HG03378 (cell line): ENCODE data around the gene SERTAD1.
A peak's percentile ranks its signal among the peaks of the same experiment; 100 is the strongest.
"Not testable (repeated sequence)": the region's sequence is repeated elsewhere in the genome, so short reads cannot be mapped to it uniquely, and the experiment has no call there.

Source experiments
- ATAC-seq: cut with Tn5 transposase; IDR thresholded peaks from one replicate; pipeline ENCODE4 v1.9.1; 2021; ENCODE audit warnings: mild to moderate bottlenecking, moderate library complexity; ENCODE audit not compliant: unreplicated experiment

Gene SERTAD1, protein sequence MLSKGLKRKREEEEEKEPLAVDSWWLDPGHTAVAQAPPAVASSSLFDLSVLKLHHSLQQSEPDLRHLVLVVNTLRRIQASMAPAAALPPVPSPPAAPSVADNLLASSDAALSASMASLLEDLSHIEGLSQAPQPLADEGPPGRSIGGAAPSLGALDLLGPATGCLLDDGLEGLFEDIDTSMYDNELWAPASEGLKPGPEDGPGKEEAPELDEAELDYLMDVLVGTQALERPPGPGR

DNA sequence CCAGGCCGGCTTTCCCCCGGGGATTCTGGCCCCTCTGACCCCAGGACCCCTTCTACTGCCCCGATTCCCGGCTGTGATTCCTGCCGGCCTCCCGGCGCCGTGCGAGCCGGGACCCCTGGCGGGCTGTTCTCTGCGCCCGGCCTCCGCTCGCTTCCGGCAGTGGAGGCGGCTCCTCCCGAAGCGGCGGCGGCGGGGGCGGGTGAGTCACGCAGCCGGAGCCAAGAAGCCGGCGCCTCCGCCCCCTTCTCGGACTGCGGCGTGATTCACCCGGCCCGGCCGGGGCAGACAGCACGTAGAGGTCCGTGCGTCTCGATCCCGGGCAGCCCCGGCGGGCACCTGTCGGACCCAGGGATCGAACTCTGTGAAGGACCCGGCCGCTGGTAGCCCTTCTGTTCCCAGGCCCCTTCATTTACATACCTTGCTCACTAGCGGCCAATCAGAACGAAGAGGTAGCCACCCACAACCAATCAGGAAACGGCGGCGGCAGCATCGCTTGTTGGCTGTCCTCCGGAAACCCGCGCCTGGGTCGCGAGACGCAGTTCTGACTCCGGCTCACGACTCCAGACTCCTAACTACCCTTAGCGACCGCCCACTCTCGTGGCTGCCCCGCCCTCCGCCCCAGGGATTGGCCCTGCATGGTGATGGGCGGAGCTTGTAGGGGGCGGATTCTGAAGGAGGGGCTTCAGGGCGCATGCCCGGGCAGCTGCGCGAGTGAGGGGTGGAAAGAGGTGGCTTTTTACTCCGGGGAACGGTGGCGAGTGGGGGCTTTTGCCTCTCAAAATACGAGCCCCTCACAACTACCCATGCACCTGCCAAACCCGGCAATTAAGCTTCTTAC is at the start of gene SERTAD1:
Gene SERTAD1 (minus strand): TSS at position 543 of the 838 bp plus-strand sequence. CDS start 2,446 bp downstream, outside the sequence.
- peak; percentile 65 for ATAC-seq

DNA sequence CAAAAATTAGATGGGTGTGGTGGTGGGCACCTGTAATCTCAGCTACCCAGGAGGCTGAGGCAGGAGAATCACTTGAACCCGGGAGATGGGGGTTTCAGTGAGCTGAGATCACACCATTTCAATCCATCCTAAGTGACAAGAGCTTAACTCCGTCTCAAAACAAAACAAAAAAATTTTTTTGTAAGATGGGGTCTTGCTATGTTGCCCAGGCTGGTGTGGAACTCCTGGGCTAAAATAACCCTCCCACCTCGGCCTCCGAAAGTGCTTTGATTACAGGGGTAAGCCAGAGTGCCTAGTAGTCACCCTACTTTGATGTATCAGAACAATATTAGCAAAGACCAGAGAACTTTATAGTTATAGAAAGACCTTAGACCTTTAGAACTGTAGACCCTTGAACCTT is 48.9 kb upstream of the SERTAD1 start:
- no peak for ATAC-seq

DNA sequence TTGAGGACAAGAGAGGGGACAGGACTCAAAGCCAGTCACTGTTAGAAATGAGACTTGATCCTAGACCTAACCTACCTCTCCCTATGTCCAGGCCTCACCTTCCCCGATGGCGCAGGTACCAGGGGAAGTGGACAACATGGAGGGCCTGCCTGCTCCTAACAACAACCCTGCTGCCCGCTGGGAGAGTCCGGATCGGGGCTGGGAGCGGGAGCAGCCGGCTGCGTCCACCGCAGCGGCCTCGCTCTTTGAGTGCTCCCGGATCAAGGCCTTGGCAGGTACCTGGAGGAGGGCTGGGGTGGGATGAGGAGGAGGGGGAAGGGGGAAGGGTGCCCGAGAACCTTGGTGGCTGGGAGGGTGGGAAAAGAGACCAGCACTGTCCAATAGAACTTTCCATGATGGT is 46.7 kb upstream of the SERTAD1 start:
- ATAC-seq: no peak

DNA sequence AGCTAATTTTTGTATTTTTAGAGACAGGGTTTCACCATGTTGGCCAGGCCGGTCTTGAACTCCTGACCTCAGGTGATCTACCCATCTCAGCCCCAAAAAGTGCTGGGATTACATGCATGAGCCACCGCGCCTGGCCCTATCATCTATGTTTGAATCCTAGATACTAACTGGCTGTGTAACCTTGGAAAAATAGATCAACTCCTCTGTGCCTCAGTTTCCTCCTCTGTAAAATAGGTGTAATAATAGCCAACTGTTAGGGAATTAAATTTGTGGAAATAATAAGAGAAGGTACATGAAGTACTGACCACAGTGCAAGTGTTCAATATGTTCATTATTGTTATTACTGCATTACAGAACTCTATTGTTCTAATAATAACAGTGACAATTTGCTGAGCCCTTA is 45.3 kb upstream of the SERTAD1 start:
- ATAC-seq: no peak

DNA sequence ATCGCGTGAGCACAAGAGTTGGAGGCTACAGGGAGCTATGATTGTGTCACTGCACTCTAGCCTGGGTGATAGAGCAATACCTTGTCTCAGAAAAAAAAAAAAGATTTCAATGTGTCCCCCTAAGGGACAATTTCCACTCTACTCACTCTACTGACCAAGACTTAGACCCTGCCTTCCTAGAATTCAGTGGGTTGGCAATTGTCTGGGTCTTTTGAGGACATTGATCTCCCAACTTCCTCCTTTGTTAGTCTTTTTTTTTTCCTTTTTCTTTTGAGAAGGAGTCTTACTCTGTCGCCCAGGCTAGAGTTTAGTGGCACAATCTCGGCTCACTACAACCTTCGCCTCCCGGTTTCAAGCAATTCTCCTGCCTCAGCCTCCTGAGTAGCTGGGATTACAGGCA is 43.2 kb upstream of the SERTAD1 start:
- no peak for ATAC-seq

DNA sequence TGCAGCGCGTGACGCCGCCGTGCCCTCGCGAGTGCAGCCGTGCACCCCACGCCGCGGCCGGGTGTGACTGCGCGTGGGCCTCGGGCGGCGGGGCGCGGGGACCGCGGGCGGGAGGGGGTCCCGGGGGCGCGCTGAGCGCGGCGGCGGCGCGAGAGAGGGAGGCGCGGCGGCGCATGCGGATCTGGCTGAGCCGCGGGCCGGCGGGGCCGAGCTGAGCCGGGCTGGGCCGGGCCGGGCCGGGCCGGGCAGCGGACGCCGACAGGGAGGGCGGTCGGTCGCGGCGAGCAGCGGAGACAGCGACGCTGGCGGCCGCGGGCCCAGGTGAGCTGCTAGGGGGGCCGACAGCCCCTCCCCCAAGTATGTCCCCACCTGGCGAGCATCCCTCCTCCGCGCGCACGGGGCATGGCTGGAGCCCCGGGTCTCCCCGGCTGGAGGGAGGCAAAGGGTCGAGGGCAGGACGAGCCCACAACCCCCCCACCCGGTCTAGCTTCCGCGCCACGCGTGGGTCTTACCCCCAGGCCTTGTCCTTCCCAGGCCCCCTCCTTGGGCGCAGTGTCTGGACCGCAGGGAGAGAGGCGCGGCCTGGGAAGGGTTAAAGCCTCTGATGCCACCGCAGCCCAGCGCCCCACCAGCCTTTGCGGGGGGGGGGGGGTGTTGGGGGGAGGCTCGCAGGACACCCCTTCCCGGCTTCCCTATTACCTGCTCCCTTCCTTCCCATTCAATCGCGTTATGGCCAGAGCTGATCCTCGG is 41.4 kb upstream of the SERTAD1 start, which contains the start of gene SPTBN4:
Gene SPTBN4 (plus strand): TSS at position 17 of the 750 bp plus-strand sequence. CDS start 5,621 bp downstream, outside the sequence.
- no peak for ATAC-seq

DNA sequence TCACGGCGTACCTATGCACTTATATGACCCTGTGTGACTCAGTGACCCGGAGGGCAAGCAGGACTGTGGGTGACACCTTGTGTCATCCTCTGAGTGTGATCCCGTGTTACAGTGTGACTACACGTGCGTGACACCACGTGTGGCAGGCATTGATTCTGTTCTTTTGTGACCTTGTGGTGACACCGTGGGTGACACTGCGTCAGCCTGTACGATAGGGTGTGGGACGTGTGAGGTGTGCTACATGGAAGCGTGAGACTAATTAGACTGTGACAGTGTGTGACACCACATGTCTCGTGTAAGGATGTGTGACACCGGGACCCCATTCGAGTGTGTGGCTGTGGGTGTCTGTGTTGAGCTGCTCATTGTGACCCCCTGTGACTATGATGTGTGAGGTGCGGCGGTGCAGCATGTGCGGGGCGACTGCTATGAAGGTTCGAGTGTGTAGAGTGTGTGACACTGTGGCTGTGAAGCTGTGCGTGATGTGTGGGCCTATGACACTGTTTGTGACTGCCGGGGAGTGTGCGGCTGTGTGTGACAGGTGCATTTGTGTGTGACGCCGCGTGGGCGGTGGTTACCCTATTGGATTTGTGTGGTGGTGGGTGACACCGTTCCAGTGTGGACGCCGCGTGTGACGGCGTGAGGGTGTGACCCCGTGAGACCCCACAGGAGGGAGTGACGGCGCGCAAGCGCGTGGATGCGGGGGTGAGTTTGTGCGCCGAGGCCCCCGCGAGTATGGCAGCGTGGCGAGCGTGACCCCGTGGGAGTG is 40.6 kb upstream of the SERTAD1 start:
- peak; percentile 3 for ATAC-seq

DNA sequence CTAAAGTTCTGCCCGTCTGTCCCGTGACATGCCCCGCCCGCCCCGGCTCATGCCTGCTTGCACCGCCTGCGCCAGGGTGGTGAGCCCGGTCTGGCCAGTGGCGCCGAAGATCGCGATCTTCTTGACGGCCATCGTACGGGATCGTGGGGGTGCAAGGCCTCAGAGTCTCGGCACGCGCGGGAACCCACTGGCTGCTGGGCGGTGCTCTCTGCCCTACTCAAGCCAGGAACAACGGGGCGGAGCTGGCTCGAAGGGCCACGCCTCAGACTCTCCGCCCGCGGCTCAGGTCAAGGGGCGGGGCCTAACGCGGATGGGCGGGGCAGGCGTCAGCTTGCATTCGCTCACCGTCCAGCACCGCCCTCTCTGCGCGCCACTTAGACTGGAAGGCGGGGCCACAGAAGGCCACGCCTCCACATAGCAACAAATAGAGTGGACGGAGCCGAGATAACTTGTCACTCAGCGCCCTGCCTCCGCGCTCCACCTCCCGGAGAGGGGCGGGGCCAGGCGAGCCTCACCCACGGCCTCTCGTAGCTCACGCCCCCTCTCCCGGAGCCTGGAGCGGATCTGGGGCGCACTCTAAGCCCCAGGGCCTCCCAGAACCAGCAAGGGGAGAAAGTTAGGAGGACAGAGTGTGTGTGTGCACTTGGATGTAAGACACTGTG is 39.9 kb upstream of the SERTAD1 start, which contains the start of gene BLVRB:
Gene BLVRB (minus strand): TSS at position 189 of the 662 bp plus-strand sequence. CDS start 57 bp downstream, at position 132.
- peak; percentile 79 for ATAC-seq

DNA sequence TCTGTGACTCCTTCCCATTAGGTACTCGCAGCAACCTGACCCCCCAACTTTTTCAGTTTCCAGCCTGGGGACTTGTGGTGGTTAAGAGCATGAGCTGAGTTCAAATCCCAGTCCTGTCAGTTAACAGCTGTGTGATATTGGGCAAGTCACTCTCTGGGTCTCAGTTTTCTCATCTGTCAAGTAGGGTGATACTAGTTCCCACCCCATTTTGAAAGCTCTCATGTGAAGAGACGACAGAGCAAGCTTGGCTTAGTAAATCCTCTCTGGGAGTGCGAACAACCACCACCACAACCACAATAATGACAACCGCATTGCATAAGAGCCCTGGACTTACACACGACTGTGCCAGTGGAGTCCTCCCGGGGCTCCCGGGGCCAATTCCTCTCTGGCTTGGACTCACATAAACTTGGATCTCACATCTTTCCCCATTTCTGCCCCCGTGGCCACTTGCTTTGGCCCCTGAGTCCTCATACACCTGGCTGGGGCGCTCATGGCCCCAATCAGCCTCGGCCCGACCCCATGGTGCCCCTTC is 39.3 kb upstream of the SERTAD1 start:
- no peak for ATAC-seq

DNA sequence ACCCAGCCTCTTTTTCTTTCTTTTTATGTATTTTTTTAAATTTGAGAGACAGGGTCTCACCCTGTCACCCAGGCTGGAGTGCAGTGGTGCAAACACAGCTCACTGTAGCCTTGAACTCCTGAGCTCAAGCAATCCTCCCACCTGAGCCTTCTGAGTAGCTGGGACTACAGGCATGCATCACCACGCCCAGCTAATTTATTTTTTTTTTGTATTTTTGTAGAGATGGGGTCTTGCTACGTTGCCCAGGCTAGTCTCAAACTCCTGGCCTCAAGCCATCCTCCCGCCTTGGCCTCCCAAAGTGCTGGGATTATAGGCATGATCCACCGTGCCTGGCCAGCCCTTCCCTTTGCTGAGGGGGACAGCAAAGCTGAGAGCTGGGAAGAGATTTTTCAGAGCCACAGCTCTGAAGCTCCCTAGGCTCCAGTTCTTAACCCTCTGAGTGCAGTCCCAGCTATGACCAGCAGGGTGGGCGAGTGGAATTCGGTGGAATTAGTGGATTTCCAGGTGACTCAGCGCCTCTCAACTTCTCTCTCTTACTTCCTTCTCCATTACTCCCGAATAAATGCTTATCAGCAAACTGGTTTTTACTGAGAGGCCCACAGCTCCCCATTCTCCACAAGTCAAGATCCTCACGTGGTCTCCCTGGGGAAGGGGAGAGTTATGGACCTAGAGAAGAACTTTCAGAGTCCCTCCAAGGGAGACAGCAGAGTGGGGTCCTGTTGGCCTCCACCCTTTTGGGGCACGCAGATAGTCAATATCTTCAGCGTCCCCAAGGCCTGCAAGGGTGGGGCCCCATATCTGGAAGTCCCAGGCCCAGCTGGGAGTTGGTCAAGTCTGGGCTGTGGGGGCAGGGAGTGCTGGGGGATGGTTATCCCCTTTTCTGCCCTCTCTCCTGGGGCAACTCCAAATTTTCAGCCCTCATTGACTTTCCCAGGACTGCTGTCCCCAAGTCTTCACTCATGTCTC is 38.5 kb upstream of the SERTAD1 start:
- ATAC-seq: no peak

DNA sequence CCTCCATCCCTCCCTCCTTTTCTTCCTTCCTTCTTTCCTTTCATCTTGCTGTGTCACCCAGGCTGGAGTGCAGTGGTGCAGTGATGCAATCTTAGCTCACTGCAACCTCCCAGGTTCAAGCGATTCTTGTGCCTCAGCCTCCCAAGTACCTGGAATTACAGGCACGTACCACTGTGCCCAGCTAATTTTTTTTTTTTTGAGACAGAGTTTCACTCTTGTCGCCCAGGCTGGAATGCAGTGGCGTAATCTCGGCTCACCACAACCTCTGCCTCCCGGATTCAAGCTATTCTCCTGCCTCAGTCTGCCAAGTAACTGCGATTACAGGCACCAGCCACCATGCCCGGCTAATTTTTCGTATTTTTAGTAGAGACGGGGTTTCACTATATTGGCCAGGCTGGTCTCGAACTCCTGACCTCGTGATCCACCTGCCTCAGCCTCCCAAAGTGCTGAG is 37.8 kb upstream of the SERTAD1 start:
- ATAC-seq: not testable (repeated sequence)

DNA sequence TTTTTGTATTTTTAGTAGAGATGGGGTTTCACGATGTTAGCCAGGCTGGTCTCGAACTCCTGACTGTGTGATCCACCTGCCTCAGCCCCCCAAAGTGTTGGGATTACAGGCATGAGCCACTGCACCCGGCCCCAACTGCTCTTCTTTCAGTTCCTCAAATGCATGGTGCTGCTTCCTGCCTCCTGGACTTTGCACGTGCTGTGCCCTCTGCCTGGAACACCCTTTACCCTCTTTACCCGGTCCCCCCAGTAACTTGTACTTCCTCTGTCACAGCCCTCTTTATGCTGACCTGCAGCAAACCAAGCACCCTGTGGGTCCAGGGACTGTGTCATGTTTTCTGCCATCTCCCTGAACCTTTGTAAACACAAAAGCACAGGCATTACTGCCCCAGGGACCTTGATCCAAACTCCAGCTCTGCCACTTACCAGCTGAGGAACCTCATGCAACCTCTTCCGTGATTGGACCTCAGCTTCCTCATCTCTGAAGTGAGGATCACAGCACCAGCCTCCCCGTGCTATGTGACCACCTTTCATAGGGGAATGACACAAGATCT is 36.0 kb upstream of the SERTAD1 start:
- no peak for ATAC-seq

DNA sequence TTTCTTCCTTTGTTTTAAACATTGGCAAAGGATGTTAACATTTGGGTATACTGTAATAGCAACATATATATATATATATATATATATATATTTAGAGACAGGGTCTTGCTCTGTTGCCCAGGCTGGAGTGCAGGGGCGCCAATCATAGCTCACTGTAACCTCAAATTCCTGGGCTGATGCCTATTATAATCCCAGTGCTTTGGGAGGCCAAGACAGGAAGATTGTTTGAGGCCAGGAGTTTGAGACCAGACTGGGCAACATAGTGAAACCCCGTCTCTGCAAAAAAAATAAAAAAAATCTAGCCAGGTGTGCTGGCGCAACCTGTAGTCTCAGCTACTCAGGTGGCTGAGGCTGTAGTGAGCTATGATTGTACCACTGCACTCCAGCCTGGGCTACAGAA is 34.4 kb upstream of the SERTAD1 start:
- no peak for ATAC-seq

DNA sequence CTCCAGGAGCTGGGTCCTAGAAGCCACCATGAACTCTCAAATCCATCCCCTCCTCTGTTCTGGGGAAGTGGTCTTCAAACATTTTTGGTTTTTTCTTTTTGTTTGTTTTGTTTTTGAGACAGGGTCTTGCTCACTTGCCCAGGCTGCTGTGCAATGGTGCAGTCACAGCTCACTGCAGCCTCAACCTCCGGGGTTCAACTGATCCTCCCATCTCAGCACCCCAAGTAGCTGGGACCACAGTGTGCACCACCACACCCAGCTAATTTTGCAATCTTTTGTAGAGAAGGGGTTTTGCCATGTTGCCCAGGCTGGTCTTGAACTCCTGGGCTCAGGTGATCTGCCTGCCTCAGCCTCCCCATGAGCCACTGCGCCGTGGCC is 32.8 kb upstream of the SERTAD1 start:
- ATAC-seq: no peak

DNA sequence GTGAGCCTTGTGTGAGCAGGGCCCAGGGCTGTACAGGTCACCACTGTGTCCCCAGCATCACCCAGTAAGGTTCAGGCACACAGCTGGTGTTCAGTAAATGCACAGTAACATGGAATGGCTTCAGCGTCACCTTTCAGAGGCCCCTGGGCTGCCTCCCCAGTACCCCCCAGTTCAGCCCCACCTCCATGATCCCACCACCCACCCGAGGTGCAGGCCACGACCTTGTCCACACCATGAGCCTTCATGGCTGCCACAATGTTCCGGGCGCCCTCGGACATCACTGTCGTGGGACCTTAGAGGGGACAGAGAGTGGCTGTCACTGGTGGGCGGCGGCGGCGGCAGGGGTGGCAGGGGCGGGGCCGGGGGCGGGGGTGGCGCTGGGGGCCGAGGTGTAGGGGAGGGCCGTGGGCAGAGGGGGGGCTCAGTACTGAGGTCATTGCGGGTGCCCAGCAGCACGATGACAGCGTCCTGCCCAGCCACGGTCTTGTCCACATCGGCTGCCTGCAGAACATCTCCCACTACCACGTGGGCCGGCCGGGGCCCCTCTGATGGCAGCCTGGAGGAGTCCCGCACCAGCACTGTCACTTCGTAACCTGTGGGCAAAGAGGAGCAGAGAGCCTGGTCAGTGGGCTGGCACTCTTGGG is 32.3 kb upstream of the SERTAD1 start:
- ATAC-seq: no peak

DNA sequence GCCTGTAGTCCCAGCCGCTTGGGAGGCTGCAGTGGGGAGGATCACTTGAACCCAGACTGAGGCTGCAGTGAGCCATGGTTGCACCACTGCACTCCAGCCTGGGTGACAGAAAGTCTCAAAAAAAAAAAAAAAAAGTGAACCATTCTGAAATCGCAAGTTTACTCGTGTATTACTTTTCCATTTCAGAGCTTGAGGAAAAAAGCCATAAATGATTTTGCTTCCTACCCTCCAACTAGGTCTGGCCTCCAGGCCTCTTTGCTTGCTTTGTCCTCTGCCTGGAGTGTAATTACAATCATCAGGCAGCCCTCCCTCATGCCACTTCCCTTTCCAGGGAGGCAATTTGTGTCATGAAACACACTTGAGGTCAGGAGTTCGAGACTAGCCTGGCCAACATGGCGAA is 31.3 kb upstream of the SERTAD1 start:
- no peak for ATAC-seq

DNA sequence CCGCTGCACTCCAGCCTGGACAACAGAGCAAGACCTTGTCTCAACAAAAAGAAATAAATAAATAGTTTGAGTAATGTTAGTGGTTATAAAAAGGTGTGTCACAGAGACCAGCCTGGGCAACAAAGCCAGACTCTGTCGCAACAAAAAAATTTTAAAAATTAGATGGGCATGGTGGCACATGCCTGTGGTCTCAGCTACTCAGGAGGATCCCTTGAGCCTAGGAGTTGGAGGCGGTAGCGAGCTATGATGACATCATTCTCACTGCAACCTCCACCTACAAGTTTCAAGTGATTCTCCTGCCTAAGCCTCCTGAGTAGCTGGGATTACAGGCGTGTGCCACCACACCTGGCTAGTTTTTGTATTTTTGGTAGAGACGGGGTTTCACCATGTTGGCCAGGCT is 28.2 kb upstream of the SERTAD1 start:
- not testable (repeated sequence) for ATAC-seq
